GM19351 (cell line): Measurements from ENCODE around the gene DRG2.

ENCODE experiments used
- ATAC-seq: cut with Tn5 transposase; IDR thresholded peaks from one replicate; pipeline ENCODE4 v1.9.1; 2021; ENCODE audit warnings: mild to moderate bottlenecking, moderate library complexity; ENCODE audit not compliant: unreplicated experiment

The DRG2 gene

DNA sequence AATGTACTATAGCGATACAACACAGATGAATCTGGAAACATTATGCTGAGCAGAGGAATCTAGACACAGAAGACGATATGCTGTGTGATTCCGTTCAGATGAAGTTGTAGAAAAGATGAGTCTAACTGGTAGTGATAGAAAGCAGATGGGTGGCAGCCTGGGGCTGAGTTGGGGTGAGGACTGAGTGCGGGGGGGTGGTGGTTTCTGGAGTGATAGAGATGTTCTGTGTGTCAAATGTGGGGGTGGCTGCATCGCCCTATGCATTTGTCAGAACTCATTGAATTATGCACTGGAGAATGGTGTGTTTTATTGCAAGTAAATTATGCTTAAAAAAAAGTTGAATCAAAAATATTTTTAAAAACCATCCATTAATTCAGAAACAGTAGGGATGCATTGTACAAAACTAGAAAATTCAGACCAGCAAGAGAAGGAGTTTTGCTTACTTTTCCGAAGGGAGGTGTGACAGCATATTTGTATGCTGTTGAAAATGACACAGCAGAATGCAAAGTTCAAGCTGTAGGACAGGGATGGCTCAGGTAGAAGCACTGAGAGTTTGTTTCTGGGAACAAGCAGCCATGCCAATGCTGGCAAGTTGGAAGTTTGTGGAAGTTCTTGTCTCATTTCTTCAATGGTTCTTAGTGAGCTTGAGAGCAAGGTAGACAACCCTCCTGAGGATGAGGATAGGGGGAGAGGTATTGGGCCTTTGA lies 13.0 kb upstream of the DRG2 start:
- no peak for ATAC-seq

DNA sequence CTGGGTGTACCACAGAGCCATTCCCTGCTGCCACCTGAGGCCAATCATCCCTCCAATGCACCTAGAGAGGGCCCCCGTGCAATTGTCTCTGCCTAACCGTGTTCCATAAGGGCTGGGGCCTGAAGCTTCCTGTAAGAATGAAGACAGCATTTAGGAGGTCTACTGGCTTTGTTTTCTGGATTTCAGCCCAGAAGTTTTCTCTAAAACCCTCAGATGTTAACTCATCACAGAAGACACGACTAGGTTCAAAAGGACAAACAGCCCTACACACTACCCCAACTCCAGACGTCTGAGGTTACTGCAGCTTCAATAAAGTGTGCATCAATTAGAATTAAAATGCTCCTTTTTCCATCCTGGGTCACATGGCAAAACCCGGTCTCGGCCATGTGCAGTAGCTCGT lies 10.8 kb upstream of the DRG2 start:
- ATAC-seq = no peak

GRCh38 chr17:18079543-18079942 lies 8.2 kb upstream of the DRG2 start:
- ATAC-seq = no peak

GRCh38 chr17:18084256-18084655 lies 3.5 kb upstream of the DRG2 start:
- ATAC-seq = no peak

DNA sequence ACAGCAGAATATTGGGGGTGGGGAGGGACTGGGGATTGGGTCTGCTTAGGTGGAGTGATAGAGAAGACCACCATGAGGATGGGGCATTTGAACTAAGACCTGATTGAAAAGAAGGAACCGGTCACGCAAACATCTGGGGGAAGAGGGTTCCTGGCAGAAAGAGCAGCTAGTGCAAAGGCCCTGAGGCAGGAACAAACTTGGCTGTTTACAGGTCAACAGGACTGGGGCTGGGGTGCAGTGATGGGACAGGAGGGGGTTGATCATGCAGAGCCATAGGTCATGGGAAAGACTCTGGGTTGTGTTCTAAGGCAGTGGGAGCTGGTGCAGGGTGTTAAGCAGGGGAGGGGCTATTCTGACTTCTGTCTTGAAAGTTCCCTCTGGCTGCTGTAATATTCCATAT lies 1.9 kb downstream of the DRG2 start:
- ATAC-seq = no peak

GRCh38 chr17:18093616-18094408 lies 6.1 kb downstream of the DRG2 start:
- no peak for ATAC-seq

- no peak for ATAC-seq
These were observed 6.7 kb downstream of the DRG2 start for GRCh38 chr17:18094409-18094807.

GRCh38 chr17:18099516-18099915 lies 11.8 kb downstream of the DRG2 start:
- no peak for ATAC-seq

DNA sequence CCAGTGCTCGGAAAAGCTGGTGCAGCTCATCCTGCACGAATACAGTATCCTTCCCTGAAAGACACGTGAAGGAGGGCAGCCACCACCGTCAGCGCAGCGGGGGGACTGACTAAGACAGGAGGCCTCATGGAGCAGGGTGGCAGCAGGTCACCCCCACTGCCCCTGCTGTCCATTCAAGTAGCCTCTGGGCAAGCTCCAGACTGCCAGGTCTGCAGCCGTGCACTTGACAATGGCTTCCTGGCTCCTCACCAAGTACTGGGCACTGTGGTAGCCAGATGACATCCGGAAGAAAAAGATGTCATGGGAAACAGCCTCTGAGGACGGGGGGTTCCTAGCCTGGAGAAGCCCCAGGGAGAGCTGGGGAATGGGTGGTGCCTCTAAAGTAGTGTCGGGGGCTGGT lies 12.9 kb downstream of the DRG2 start:
- ATAC-seq = no peak

DNA sequence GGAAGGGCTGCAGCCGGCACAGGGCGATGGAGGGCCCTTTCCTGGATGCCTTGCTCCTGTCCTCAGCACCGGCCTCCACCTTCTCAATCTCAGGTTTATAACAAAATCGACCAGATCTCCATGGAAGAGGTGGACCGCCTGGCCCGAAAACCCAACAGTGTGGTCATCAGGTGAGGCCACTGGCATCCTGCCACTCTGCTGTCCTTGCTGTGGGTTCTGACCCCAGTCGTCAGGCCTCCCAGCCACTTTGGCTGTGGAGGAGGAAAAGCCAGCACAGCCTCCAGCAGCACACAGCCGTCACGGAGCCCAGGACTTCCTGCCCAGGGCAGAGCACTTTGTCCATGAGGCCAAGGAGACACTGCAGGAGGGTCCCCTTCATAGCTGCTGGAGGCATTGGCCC lies 14.1 kb downstream of the DRG2 start:
- no peak for ATAC-seq

DNA sequence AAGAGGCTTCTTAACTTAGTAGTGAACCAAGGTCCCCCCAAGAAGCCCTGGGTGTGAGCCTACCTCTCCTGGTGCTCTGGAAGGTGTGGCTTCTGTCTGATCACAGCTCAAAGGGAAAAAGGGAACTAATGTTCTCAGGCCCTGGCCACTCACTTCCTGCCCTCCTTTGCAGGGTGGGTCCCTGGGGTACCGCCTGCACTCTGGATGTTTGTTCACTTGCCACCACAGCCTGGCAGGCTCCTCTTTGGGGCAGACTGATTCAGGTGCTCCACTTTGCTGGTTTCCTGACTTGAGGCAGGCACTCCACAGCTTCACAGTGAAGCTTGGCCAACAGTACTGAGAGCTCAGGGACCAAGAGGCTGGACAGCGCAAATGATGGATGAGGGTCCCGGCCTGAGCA lies 14.9 kb downstream of the DRG2 start:
- no peak for ATAC-seq

- ATAC-seq = no peak
These were observed 17.3 kb downstream of the DRG2 start for GRCh38 chr17:18105027-18105426.

DNA sequence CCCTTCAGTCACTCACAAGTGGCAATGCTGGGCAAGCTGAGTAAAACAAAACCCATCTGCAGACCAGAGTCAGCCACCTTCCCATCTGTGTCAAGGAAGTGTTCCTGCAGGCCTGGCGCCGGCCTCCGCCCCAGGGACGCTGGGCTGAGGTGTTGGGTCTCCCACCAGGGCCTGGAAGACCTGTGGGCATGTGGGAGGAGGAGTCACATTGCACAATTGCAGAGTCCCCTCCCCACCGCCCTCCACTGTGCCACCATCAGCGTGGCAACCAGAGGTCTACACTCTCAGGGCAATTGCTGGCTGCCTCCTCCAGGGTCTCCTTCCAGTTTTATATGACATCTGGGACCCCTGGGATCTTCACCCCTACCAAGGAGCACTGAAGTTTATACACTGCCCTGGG lies 17.8 kb downstream of the DRG2 start:
- no peak for ATAC-seq

DNA sequence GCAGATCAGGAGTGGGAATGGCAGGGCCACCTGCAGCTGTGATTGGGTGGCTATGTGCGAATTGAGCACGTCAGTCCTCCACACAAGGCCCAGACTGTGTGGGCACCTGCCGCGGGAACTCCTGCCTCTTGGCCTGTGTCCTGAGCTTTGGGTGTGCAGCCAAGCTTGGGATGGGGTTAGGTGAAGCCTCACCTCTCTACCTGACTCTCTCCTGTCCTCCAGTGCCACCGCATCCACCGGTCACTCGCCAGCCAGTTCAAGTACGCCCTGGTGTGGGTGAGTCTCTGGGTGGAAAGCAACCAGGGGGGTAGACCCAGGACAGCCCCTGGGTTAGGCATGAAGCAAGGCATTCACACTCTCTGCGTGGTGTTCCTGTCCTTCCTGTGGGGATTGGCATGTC lies 18.5 kb downstream of the DRG2 start:
- no peak for ATAC-seq

DNA sequence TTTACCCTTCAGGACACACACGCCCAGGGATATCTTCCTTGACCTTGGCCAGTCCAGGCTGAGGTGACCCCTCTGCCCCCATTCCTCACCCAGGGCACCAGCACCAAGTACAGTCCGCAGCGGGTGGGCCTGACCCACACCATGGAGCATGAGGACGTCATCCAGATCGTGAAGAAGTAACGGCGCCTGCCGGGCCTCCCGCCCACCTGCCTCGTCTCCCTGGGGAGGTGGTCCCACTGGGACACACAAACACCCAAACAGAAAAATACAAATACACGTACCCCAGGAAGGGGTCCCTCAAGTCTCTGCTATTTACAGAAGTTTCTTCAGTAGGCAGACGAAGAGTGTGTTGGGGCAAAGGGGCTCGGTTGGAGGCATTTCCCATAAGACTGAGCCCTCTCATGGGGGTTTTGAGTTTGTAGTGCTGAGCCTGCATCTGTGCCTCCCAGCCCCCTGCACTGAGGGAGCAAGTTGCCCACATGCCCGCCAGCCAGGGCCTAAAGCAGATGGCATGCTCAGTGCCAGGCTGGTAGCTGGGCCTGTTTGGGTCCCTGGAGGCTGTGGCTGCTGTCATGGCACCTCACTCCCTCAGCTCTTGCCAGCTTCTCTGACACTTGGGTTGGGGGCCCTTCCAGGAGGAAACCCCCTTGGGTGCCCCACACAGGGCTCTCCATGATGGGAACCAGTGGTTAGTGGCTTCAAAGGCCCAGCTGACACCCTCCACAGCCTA lies 19.5 kb downstream of the DRG2 start:
- no peak for ATAC-seq

GRCh38 chr17:18107971-18108370 lies 20.2 kb downstream of the DRG2 start:
- ATAC-seq = no peak

GRCh38 chr17:18108401-18109312 lies 20.9 kb downstream of the DRG2 start, which contains the start of gene MYO15A:
Gene MYO15A, plus strand, starts transcription at chr17:18108756. Its CDS starts 10,045 bp downstream, at chr17:18118801.
- no peak for ATAC-seq

- no peak for ATAC-seq
These were observed 22.3 kb downstream of the DRG2 start for GRCh38 chr17:18109935-18110485.

GRCh38 chr17:18110636-18111145 lies 22.9 kb downstream of the DRG2 start:
- no peak for ATAC-seq

GRCh38 chr17:18111330-18111971 lies 23.7 kb downstream of the DRG2 start:
- ATAC-seq = no peak
